SK-N-SH (cell line): Measurements from ENCODE around the gene TRMU. TPM values are rescaled to one million over a fixed set of nuclear protein-coding genes. Genes with fewer than 3 reads are reported as not detected.

Experiments used
- CTCF ChIA-PET: fragments of 300-600, 350-600 bp; formaldehyde crosslinking; extraction: SDS; loops from one replicate; lab custom pipeline; 2021; lab: Yijun Ruan, JAX
- POLR2A ChIA-PET: fragments of 350-600 bp; sonication (Branson Sonifier 250); formaldehyde crosslinking; extraction: SDS; loops from one replicate; lab custom pipeline; 2020; ENCODE audit warnings: antibody characterized with exemption, inconsistent platforms; lab: Yijun Ruan, JAX
- DNase-seq: peaks from one replicate; pipeline ENCODE4 v3.0.0; 2012
- H2AFZ ChIP-seq: fragments of 200-600 bp; sonication (generic); 2 replicates; pipeline ENCODE4 v1.8.1; 2016; ENCODE audit warnings: antibody characterized with exemption, mild to moderate bottlenecking, low read depth
- H3F3A ChIP-seq: fragments of 200-600 bp; sonication (generic); replicated peaks from 2 replicates; pipeline ENCODE3; 2016; ENCODE audit warnings: antibody characterized with exemption, mild to moderate bottlenecking; ENCODE audit not compliant: insufficient read depth
- H3K27ac ChIP-seq, 2 experiments: fragments of 200-500 bp in 1 of 2; fragments of 200-600 bp in 1 of 2; sonication (Bioruptor generic) in 1 of 2; sonication (generic), shearing (Covaris generic) in 1 of 2; 2 replicates each; pipeline versions ENCODE4 v1.5.1 to v1.6.1; 2014 to 2016; ENCODE audit warnings: low read depth in 2 of 2, inconsistent platforms in 1 of 2, low read length in 1 of 2, mild to moderate bottlenecking in 1 of 2, mixed read lengths in 1 of 2
- H3K27me3 ChIP-seq: fragments of 200-600 bp; sonication (generic), shearing (Covaris generic); 2 replicates; pipeline ENCODE4 v1.6.1; 2016; ENCODE audit warnings: mixed run types; ENCODE audit not compliant: insufficient read depth
- H3K36me3 ChIP-seq, 2 experiments: fragments of 200-500 bp in 1 of 2; fragments of 200-600 bp in 1 of 2; sonication (Bioruptor generic) in 1 of 2; sonication (generic) in 1 of 2; replicated peaks in 1 of 2; 2 replicates each; pipeline versions ENCODE3 to v1.5.1; 2014 to 2016; ENCODE audit warnings: low read length in 1 of 2, mild to moderate bottlenecking in 1 of 2; ENCODE audit not compliant: insufficient read depth in 2 of 2, control insufficient read depth in 1 of 2
- H3K4me1 ChIP-seq, 2 experiments: fragments of 200-500 bp in 1 of 2; fragments of 200-600 bp in 1 of 2; sonication (Bioruptor generic) in 1 of 2; sonication (generic), shearing (Covaris generic) in 1 of 2; 2 replicates each; pipeline versions ENCODE4 v1.5.1 to v1.6.1; 2014 to 2016; ENCODE audit warnings: low read depth in 1 of 2, low read length in 1 of 2, mixed run types in 1 of 2; ENCODE audit not compliant: insufficient read depth in 2 of 2, control insufficient read depth in 1 of 2
- H3K4me2 ChIP-seq: fragments of 200-600 bp; sonication (generic), shearing (Covaris generic); 2 replicates; pipeline ENCODE4 v1.6.1; 2017; ENCODE audit warnings: mixed run types
- H3K4me3 ChIP-seq, 2 experiments: fragments of 200-500 bp in 1 of 2; fragments of 200-600 bp in 1 of 2; sonication (Bioruptor generic) in 1 of 2; sonication (generic), shearing (Covaris generic) in 1 of 2; 2 replicates each; pipeline versions ENCODE4 v1.5.1 to v1.8.1; 2014 to 2016; ENCODE audit warnings: low read depth in 2 of 2, inconsistent platforms in 1 of 2, low read length in 1 of 2, mild to moderate bottlenecking in 1 of 2, mixed read lengths in 1 of 2, moderate library complexity in 1 of 2
- H3K79me2 ChIP-seq: fragments of 200-600 bp; sonication (generic); 2 replicates; pipeline ENCODE4 v1.8.1; 2017; ENCODE audit warnings: mild to moderate bottlenecking; ENCODE audit not compliant: insufficient read depth
- H3K9ac ChIP-seq: fragments of 200-600 bp; sonication (generic); 2 replicates; pipeline ENCODE4 v1.6.1; 2017; ENCODE audit warnings: mixed run types
- H3K9me2 ChIP-seq: fragments of 200-600 bp; sonication (generic); 2 replicates; pipeline ENCODE4 v1.6.1; 2017; ENCODE audit warnings: mixed run types
- H3K9me3 ChIP-seq: fragments of 200-600 bp; sonication (generic); 2 replicates; pipeline ENCODE4 v1.6.1; 2017; ENCODE audit warnings: mixed run types, mild to moderate bottlenecking, moderate library complexity
- H4K20me1 ChIP-seq: fragments of 200-600 bp; sonication (generic); 2 replicates; pipeline ENCODE4 v1.6.1; 2017; ENCODE audit warnings: mild to moderate bottlenecking, mixed run types; ENCODE audit not compliant: insufficient read depth
- CHD2 ChIP-seq: fragments of 150-350 bp; IDR thresholded peaks from 2 replicates; pipeline ENCODE4 v1.6.1; 2018; ENCODE audit warnings: low read length; ENCODE audit not compliant: partially characterized antibody
- ELF1 ChIP-seq: IDR thresholded peaks from 2 replicates; pipeline ENCODE4 v1.4.0; 2012
- EP300 ChIP-seq, 2 experiments: IDR thresholded peaks; 2 replicates each; pipeline versions ENCODE4 v1.4.0 to v1.6.1; 2012; ENCODE audit warnings: borderline replicate concordance in 1 of 2, low read depth in 1 of 2, low read length in 1 of 2
- FOXJ3 ChIP-seq: sonication (generic); formaldehyde crosslinking; IDR thresholded peaks from 2 replicates; pipeline ENCODE4 v1.5.1; 2020; ENCODE audit warnings: mild to moderate bottlenecking, missing genetic modification reagents
- JUND ChIP-seq: IDR thresholded peaks from 2 replicates; pipeline ENCODE4 v1.4.0; 2012
- NFIC ChIP-seq: IDR thresholded peaks from 2 replicates; pipeline ENCODE4 v1.4.0; 2012; ENCODE audit warnings: borderline replicate concordance
- RXRA ChIP-seq: IDR thresholded peaks from 2 replicates; pipeline ENCODE4 v1.4.0; 2012; ENCODE audit warnings: low read depth, mild to moderate bottlenecking, borderline replicate concordance
- SMC3 ChIP-seq: IDR thresholded peaks from 2 replicates; pipeline ENCODE4 v1.6.1; 2012; ENCODE audit warnings: low read depth, low read length, improper control_type of control experiment
- TCF12 ChIP-seq: IDR thresholded peaks from 2 replicates; pipeline ENCODE4 v1.4.0; 2012
- TEAD4 ChIP-seq: IDR thresholded peaks from 2 replicates; pipeline ENCODE4 v1.4.0; 2012; ENCODE audit warnings: mild to moderate bottlenecking, borderline replicate concordance; ENCODE audit not compliant: insufficient read depth
- YY1 ChIP-seq: IDR thresholded peaks from 2 replicates; pipeline ENCODE4 v1.4.0; 2012; ENCODE audit warnings: low read depth, mild to moderate bottlenecking
- WGBS: methylation state at CpG from one replicate; pipeline ENCODE4 v1.1.6; 2017; ENCODE audit warnings: low lambda C conversion rate; 5-methylcytosine and 5-hydroxymethylcytosine counted together
- polyA plus RNA-seq, 3 experiments: library from polyadenylated mRNA; depleted of rRNA; stranded (reverse); fragments of >200 nt; gene quantifications; 2 replicates each; pipeline ENCODE4 v1.2.3, GENCODE V29; 2012
- TF ChIP-seq, protein P1 (sequence below): IDR thresholded peaks from 2 replicates; pipeline ENCODE4 v1.6.1; 2012; ENCODE audit warnings: mild to moderate bottlenecking, low read depth, low read length, moderate library complexity
- TF ChIP-seq, protein P2 (sequence below): fragments of 150-350 bp; IDR thresholded peaks from 2 replicates; pipeline ENCODE4 v1.6.1; 2016; ENCODE audit warnings: mild to moderate bottlenecking, low read depth, low read length
- TF ChIP-seq, protein P3 (sequence below): IDR thresholded peaks from 2 replicates; pipeline ENCODE4 v1.4.0; 2012; ENCODE audit warnings: low read depth, borderline replicate concordance

TRMU gene
- polyA plus RNA-seq, 1 of the 3 experiments (the other 2 are of a cell fraction): 47.1 TPM

DNA sequence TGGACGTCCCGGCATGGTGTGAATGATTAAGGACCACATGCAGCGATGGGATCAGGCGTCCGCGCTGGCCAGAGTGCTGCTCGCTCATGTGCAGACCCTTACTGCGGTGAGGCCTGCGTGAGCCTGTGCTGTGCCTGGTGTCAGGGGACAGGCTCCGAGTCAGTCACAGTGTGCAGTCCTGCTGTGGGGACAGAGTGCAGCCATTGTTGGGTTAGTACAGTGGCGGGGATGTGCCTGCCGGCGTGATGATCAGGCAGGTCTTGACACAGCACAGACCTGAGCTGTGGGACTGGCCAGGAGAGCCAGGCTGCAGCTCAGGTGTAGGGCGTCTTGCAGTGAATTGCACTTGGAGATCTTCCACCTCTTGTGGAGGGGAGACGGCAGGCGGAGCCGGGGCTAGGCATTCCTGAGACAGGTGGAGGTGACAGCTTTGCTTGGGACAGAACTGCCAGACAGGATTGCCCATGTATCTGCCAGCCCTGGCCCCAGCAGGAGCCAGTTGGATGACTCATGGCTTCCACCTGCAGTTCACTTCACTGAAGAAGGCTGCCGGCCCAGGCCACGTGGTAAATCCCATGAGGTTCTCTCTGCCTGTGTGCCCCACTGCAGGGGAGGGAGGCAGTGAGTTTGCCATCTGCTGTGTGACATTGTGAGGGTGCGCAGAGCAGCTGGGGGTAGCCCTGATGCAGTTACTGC is 17.3 kb downstream of the TRMU start (continued):
- TF ChIP-seq, protein P1, sequence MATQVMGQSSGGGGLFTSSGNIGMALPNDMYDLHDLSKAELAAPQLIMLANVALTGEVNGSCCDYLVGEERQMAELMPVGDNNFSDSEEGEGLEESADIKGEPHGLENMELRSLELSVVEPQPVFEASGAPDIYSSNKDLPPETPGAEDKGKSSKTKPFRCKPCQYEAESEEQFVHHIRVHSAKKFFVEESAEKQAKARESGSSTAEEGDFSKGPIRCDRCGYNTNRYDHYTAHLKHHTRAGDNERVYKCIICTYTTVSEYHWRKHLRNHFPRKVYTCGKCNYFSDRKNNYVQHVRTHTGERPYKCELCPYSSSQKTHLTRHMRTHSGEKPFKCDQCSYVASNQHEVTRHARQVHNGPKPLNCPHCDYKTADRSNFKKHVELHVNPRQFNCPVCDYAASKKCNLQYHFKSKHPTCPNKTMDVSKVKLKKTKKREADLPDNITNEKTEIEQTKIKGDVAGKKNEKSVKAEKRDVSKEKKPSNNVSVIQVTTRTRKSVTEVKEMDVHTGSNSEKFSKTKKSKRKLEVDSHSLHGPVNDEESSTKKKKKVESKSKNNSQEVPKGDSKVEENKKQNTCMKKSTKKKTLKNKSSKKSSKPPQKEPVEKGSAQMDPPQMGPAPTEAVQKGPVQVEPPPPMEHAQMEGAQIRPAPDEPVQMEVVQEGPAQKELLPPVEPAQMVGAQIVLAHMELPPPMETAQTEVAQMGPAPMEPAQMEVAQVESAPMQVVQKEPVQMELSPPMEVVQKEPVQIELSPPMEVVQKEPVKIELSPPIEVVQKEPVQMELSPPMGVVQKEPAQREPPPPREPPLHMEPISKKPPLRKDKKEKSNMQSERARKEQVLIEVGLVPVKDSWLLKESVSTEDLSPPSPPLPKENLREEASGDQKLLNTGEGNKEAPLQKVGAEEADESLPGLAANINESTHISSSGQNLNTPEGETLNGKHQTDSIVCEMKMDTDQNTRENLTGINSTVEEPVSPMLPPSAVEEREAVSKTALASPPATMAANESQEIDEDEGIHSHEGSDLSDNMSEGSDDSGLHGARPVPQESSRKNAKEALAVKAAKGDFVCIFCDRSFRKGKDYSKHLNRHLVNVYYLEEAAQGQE: no peak
- TF ChIP-seq CHD2 (no peak), ELF1 (no peak)
- TF ChIP-seq, protein P2, sequence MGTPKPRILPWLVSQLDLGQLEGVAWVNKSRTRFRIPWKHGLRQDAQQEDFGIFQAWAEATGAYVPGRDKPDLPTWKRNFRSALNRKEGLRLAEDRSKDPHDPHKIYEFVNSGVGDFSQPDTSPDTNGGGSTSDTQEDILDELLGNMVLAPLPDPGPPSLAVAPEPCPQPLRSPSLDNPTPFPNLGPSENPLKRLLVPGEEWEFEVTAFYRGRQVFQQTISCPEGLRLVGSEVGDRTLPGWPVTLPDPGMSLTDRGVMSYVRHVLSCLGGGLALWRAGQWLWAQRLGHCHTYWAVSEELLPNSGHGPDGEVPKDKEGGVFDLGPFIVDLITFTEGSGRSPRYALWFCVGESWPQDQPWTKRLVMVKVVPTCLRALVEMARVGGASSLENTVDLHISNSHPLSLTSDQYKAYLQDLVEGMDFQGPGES: no peak

DNA sequence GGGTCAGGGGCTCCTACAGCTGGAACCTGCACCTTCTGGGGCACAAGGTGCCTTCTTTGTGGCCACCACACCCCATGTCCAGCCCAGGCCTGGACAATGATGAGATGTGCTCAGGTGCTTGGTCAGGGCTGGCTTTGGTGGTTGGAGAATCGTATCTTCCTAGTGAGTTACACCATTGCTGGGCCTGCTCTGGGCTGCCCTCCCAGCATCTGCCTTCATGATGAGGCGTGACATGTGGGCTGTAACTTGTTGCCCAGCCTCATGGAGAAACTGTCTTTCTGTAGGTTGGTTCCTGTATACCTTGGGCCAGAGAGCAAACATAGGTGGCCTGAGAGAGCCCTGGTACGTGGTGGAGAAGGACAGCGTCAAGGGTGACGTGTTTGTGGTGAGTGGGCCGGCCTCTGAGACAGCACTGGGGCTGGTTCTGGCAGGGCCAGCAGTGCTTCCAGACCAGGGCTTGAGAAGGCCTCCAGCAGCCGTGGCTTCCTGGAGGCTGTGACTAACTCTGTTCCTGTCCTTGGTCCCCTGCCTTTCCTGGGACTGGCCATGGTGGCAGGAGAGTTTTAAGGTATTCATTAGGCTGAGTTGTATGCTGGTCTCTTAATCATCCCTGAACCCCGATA is 18.1 kb downstream of the TRMU start:
- peaks cover 24% of the 10 kb centered on the region; the same call in 1 of the 2 replicates for H4K20me1 ChIP-seq
- H3K9me3 ChIP-seq: no peaks in the 10 kb centered on the region
- H3K36me3 ChIP-seq: peaks cover 3 to 78% of the 10 kb centered on the region in 2 experiments
- WGBS: 100% methylated on average over 1 of the region's 8 CpGs
- no peaks in the 10 kb centered on the region for H3F3A ChIP-seq
- no peak overlapping the region for H3K27ac ChIP-seq
- H3K4me3 ChIP-seq: no peak overlapping the region
- POLR2A ChIA-PET: interaction anchor here (1.4 kb wide), 1 partner anchor 11 kb away, joined by 3 read pairs; no protein-coding TSS in a partner anchor
- TF ChIP-seq SMC3 (no peak), TEAD4 (no peak), NFIC (no peak), YY1 (no peak), EP300 (IDR thresholded peaks at IDR 0.05; ENCODE audit: borderline replicate concordance in 1 of 2, low read depth in 1 of 2, low read length in 1 of 2) (no peak), RXRA (no peak), JUND (no peak), TCF12 (no peak), FOXJ3 (no peak)
- TF ChIP-seq, protein P3, sequence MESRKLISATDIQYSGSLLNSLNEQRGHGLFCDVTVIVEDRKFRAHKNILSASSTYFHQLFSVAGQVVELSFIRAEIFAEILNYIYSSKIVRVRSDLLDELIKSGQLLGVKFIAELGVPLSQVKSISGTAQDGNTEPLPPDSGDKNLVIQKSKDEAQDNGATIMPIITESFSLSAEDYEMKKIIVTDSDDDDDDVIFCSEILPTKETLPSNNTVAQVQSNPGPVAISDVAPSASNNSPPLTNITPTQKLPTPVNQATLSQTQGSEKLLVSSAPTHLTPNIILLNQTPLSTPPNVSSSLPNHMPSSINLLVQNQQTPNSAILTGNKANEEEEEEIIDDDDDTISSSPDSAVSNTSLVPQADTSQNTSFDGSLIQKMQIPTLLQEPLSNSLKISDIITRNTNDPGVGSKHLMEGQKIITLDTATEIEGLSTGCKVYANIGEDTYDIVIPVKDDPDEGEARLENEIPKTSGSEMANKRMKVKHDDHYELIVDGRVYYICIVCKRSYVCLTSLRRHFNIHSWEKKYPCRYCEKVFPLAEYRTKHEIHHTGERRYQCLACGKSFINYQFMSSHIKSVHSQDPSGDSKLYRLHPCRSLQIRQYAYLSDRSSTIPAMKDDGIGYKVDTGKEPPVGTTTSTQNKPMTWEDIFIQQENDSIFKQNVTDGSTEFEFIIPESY: no peak
- TF ChIP-seq, all 33 proteins: peak for 0
- no peak overlapping the region for H2AFZ ChIP-seq
- DNase-seq: no peak
- no peak overlapping the region for H3K9ac ChIP-seq
- no peak overlapping the region for H3K4me2 ChIP-seq
- CTCF ChIA-PET: interaction anchor here (1.0 to 8.4 kb wide), 6 partner anchors 10 to 188 kb away, joined by 3 to 70 read pairs (median 6); no protein-coding TSS in a partner anchor
- no peaks in the 10 kb centered on the region for H3K27me3 ChIP-seq
- H3K9me2 ChIP-seq: no peaks in the 10 kb centered on the region
- H3K4me1 ChIP-seq: no peaks in the 10 kb centered on the region
- H3K79me2 ChIP-seq: no peaks in the 10 kb centered on the region
